HepG2 (cell line): ENCODE data around the gene BDH2. TPM values are rescaled to one million over a fixed set of nuclear protein-coding genes. Genes with fewer than 3 reads are reported as not detected.

Experiments used
- CCAR2 ChIP-seq: fragments of 200-400 bp; formaldehyde crosslinking; optimal IDR thresholded peaks from 2 replicates; pipeline ENCODE3; 2018; ENCODE audit warnings: low read depth, mild to moderate bottlenecking, low read length, moderate library complexity
- CENPT ChIP-seq: sonication (generic); formaldehyde crosslinking; IDR thresholded peaks from 2 replicates; pipeline ENCODE4 v1.8.0; 2022; ENCODE audit warnings: low read depth, mild to moderate bottlenecking, moderate library complexity, missing genetic modification reagents
- CHD2 ChIP-seq: IDR thresholded peaks from 2 replicates; pipeline ENCODE4 v1.6.1; 2011; ENCODE audit warnings: low read depth, low read length, improper control_type of control experiment
- MBD4 ChIP-seq: IDR thresholded peaks from 2 replicates; pipeline ENCODE4 v1.6.1; 2012; ENCODE audit warnings: low read length, inconsistent platforms, borderline replicate concordance
- SMAD3 ChIP-seq: sonication (generic); formaldehyde crosslinking; IDR thresholded peaks from 2 replicates; pipeline ENCODE4 v1.4.0; 2020; ENCODE audit warnings: missing genetic modification reagents
- SMC3 ChIP-seq: IDR thresholded peaks from 2 replicates; pipeline ENCODE4 v1.6.1; 2011; ENCODE audit warnings: low read length, improper control_type of control experiment
- TEAD3 ChIP-seq: optimal IDR thresholded peaks from 2 replicates; pipeline ENCODE3; 2016; ENCODE audit warnings: borderline replicate concordance
- ZFX ChIP-seq: sonication (generic); formaldehyde crosslinking; IDR thresholded peaks from 2 replicates; pipeline ENCODE4 v1.4.0; 2020; ENCODE audit warnings: mild to moderate bottlenecking, low read depth, missing genetic modification reagents, moderate library complexity
- ZNF782 ChIP-seq: sonication (generic); formaldehyde crosslinking; IDR thresholded peaks from 2 replicates; pipeline ENCODE4 v1.4.0; 2020; ENCODE audit warnings: missing genetic modification reagents, mild to moderate bottlenecking, borderline replicate concordance
- polyA plus RNA-seq, 8 experiments: library from polyadenylated mRNA; depleted of rRNA in 3 of 8; stranded (reverse) in 7 of 8; unstranded in 1 of 8; fragments of >200 nt; fragmentation: Illumina TruSeq in 4 of 8; extraction: Trizol in 4 of 8; gene quantifications; 2 replicates each; pipeline versions ENCODE4 v1.2.1 to v1.2.3, GENCODE V29; 2011 to 2016; ENCODE audit warnings: low read depth in 4 of 8, missing spikeins in 1 of 8, mixed read lengths in 1 of 8; ENCODE audit not compliant: insufficient read depth in 1 of 8
- total RNA-seq, 5 experiments: library from RNA; depleted of rRNA; stranded (reverse); fragments of >200 nt; fragmentation: Illumina TruSeq; extraction: Trizol; gene quantifications; 2 replicates each; pipeline ENCODE4 v1.2.3, GENCODE V29; 2016; ENCODE audit warnings: low read depth in 1 of 5
- TF ChIP-seq, protein P1 (sequence below): sonication (generic); formaldehyde crosslinking; IDR thresholded peaks from 2 replicates; pipeline ENCODE4 v1.4.0; 2020; ENCODE audit warnings: missing genetic modification reagents
- TF ChIP-seq, protein P2 (sequence below): sonication (generic); formaldehyde crosslinking; IDR thresholded peaks from 2 replicates; pipeline ENCODE4 v1.8.1; 2022; ENCODE audit warnings: mild to moderate bottlenecking, missing genetic modification reagents
- TF ChIP-seq, protein P3 (sequence below): sonication (generic); formaldehyde crosslinking; IDR thresholded peaks from 2 replicates; pipeline ENCODE4 v1.4.0; 2020; ENCODE audit warnings: mild to moderate bottlenecking, missing genetic modification reagents
- TF ChIP-seq, protein P4 (sequence below): sonication (generic); formaldehyde crosslinking; IDR thresholded peaks from 2 replicates; pipeline ENCODE4 v1.5.0; 2020; ENCODE audit warnings: missing genetic modification reagents
- TF ChIP-seq, protein P5 (sequence below): IDR thresholded peaks from 2 replicates; pipeline ENCODE4 v1.6.1; 2012; ENCODE audit warnings: low read depth, low read length, improper control_type of control experiment
- TF ChIP-seq, protein P6 (sequence below): sonication (generic); formaldehyde crosslinking; IDR thresholded peaks from 2 replicates; pipeline ENCODE4 v1.4.0; 2020; ENCODE audit warnings: mild to moderate bottlenecking, missing genetic modification reagents

BDH2 gene
- total and polyA plus RNA-seq, 2 of the 13 experiments (the other 11 are each of a cell fraction or from before 2014, with no cell fraction given): 34.8 to 46.2 TPM

DNA sequence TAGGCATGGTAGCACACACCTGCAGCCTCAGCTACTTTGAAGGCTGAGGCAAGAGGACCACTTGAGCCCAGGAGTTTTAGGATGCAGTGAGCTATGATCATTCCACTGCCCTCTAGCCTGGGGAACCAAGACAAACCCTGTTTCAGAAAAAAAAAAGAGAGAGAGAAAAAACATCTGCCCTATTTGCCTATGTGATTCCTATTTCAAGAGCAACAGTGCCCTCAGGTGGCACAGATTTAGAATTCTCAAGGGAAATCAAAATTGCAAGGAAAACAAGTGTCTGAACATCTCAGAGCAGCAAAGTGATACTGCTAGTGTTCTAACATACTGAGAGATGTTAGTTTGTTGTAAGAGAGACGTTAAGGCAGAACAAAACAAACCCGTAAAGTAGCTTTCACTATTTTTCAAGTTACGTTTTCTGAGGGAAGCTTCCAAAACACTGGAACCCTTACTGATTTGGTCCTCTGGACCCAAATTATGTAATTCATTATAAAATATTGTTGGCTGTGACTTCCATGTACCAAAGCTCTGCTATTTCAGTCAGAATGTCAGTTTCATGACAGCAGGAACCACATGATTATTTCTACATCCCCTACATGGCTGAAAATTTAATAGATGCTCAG, 7.9 kb downstream of the BDH2 start (continued):
- TF ChIP-seq, protein P1, sequence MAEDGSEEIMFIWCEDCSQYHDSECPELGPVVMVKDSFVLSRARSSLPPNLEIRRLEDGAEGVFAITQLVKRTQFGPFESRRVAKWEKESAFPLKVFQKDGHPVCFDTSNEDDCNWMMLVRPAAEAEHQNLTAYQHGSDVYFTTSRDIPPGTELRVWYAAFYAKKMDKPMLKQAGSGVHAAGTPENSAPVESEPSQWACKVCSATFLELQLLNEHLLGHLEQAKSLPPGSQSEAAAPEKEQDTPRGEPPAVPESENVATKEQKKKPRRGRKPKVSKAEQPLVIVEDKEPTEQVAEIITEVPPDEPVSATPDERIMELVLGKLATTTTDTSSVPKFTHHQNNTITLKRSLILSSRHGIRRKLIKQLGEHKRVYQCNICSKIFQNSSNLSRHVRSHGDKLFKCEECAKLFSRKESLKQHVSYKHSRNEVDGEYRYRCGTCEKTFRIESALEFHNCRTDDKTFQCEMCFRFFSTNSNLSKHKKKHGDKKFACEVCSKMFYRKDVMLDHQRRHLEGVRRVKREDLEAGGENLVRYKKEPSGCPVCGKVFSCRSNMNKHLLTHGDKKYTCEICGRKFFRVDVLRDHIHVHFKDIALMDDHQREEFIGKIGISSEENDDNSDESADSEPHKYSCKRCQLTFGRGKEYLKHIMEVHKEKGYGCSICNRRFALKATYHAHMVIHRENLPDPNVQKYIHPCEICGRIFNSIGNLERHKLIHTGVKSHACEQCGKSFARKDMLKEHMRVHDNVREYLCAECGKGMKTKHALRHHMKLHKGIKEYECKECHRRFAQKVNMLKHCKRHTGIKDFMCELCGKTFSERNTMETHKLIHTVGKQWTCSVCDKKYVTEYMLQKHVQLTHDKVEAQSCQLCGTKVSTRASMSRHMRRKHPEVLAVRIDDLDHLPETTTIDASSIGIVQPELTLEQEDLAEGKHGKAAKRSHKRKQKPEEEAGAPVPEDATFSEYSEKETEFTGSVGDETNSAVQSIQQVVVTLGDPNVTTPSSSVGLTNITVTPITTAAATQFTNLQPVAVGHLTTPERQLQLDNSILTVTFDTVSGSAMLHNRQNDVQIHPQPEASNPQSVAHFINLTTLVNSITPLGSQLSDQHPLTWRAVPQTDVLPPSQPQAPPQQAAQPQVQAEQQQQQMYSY (CRISPR knock-in tag): no peak
- TF ChIP-seq CENPT: no peak
- TF ChIP-seq SMC3: peak; percentile 81
- TF ChIP-seq MBD4: no peak
- TF ChIP-seq, protein P2, sequence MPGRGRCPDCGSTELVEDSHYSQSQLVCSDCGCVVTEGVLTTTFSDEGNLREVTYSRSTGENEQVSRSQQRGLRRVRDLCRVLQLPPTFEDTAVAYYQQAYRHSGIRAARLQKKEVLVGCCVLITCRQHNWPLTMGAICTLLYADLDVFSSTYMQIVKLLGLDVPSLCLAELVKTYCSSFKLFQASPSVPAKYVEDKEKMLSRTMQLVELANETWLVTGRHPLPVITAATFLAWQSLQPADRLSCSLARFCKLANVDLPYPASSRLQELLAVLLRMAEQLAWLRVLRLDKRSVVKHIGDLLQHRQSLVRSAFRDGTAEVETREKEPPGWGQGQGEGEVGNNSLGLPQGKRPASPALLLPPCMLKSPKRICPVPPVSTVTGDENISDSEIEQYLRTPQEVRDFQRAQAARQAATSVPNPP (CRISPR knock-in tag): no peak
- TF ChIP-seq CHD2: no peak
- TF ChIP-seq, protein P3, sequence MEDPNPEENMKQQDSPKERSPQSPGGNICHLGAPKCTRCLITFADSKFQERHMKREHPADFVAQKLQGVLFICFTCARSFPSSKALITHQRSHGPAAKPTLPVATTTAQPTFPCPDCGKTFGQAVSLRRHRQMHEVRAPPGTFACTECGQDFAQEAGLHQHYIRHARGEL (CRISPR knock-in tag): no peak
- TF ChIP-seq CCAR2: no peak
- no peak for TF ChIP-seq ZNF782 (CRISPR knock-in tag)
- TF ChIP-seq, protein P4, sequence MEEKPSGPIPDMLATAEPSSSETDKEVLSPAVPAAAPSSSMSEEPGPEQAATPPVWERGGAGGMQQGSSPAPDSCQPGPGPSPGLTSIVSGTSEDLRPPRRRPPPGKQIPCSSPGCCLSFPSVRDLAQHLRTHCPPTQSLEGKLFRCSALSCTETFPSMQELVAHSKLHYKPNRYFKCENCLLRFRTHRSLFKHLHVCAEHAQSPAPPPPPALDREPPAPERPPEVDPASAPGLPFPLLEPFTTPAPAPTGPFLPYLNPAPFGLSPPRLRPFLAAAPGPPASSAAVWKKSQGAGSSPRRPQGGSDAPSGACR (CRISPR knock-in tag): no peak
- TF ChIP-seq, protein P5, sequence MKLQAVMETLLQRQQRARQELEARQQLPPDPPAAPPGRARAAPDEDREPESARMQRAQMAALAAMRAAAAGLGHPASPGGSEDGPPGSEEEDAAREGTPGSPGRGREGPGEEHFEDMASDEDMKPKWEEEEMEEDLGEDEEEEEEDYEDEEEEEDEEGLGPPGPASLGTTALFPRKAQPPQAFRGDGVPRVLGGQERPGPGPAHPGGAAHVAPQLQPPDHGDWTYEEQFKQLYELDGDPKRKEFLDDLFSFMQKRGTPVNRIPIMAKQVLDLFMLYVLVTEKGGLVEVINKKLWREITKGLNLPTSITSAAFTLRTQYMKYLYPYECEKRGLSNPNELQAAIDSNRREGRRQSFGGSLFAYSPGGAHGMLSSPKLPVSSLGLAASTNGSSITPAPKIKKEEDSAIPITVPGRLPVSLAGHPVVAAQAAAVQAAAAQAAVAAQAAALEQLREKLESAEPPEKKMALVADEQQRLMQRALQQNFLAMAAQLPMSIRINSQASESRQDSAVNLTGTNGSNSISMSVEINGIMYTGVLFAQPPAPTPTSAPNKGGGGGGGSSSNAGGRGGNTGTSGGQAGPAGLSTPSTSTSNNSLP: peak; percentile 65; the same call in 1 of the 2 replicates
- TF ChIP-seq, protein P6, sequence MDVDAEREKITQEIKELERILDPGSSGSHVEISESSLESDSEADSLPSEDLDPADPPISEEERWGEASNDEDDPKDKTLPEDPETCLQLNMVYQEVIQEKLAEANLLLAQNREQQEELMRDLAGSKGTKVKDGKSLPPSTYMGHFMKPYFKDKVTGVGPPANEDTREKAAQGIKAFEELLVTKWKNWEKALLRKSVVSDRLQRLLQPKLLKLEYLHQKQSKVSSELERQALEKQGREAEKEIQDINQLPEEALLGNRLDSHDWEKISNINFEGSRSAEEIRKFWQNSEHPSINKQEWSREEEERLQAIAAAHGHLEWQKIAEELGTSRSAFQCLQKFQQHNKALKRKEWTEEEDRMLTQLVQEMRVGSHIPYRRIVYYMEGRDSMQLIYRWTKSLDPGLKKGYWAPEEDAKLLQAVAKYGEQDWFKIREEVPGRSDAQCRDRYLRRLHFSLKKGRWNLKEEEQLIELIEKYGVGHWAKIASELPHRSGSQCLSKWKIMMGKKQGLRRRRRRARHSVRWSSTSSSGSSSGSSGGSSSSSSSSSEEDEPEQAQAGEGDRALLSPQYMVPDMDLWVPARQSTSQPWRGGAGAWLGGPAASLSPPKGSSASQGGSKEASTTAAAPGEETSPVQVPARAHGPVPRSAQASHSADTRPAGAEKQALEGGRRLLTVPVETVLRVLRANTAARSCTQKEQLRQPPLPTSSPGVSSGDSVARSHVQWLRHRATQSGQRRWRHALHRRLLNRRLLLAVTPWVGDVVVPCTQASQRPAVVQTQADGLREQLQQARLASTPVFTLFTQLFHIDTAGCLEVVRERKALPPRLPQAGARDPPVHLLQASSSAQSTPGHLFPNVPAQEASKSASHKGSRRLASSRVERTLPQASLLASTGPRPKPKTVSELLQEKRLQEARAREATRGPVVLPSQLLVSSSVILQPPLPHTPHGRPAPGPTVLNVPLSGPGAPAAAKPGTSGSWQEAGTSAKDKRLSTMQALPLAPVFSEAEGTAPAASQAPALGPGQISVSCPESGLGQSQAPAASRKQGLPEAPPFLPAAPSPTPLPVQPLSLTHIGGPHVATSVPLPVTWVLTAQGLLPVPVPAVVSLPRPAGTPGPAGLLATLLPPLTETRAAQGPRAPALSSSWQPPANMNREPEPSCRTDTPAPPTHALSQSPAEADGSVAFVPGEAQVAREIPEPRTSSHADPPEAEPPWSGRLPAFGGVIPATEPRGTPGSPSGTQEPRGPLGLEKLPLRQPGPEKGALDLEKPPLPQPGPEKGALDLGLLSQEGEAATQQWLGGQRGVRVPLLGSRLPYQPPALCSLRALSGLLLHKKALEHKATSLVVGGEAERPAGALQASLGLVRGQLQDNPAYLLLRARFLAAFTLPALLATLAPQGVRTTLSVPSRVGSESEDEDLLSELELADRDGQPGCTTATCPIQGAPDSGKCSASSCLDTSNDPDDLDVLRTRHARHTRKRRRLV (CRISPR knock-in tag): no peak
- TF ChIP-seq SMAD3 (CRISPR knock-in tag): 0 out of 2 replicates have a peak, but pooled peaks have one; percentile 43
- no peak for TF ChIP-seq ZFX (CRISPR knock-in tag)
- TF ChIP-seq TEAD3 (CRISPR knock-in tag): no peak
